ENCODE measurements around the gene TRABD2A.
"Not testable (repeated sequence)": the region's sequence is repeated elsewhere in the genome, so short reads cannot be mapped to it uniquely, and the experiment has no call there.

The TRABD2A gene, protein sequence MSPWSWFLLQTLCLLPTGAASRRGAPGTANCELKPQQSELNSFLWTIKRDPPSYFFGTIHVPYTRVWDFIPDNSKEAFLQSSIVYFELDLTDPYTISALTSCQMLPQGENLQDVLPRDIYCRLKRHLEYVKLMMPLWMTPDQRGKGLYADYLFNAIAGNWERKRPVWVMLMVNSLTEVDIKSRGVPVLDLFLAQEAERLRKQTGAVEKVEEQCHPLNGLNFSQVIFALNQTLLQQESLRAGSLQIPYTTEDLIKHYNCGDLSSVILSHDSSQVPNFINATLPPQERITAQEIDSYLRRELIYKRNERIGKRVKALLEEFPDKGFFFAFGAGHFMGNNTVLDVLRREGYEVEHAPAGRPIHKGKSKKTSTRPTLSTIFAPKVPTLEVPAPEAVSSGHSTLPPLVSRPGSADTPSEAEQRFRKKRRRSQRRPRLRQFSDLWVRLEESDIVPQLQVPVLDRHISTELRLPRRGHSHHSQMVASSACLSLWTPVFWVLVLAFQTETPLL

DNA sequence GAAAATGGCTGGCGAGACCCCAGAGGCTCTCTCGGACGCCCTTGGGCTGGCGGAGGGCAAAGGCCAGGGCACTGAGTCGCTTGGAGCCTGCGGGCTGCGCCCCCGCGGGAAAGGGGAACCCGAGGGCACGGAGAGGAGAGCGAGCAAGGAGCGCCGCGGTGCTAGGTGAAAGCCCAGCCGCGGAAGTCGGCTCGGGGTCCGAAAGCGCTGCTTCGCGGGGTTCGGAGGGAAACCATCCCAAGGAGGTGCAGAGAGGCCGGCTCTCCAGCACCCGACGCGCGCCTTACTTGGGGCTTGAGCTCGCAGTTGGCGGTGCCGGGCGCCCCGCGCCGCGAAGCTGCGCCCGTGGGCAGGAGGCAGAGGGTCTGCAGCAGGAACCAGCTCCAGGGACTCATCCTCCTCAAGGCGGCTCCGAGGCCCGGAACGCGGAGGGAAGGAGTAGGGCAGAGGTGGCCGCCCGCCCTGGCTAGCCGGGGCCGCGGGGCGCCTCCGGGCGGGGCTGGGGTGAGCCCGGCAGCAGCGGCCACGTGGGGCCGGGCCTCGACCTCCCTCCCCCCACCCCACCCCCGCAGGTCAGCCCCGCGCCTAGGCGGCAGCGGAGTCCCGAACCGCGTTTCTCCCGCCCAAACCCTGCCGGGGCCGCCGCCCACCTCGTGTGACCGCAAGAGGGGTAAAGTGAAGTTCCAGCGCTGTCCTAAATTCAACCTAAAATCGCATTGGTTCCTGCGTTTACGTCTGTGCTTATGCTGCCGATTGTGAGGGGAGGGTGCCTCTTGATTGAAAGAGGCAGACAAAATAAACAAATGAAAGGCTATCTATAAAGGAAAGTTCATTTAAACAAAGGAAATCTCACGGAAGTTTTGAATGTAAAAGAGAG is at the start of gene TRABD2A:
Gene TRABD2A (minus strand): TSS at position 440 of the 877 bp plus-strand sequence. CDS start 45 bp downstream, at position 395.
- no peak for DNase-seq (ENCODE audit: low read depth)

DNA sequence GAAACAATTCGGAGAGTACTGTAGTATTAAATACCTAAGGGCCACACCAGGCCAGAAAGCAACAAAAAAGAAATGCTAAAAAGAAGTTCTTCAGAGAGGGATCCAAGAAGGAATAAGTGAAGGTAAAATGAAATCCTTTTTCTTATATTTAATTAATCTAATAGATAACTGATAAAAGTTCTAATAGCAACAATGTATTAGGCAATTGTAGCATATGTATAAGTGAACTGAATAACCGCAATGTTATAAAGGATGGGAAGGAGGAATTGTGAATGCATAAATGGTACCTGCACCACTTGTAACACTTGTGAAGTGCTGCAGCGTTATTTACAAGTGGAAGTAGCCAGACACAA is 46.4 kb upstream of the TRABD2A start:
- DNase-seq (ENCODE audit: low read depth) = no peak

DNA sequence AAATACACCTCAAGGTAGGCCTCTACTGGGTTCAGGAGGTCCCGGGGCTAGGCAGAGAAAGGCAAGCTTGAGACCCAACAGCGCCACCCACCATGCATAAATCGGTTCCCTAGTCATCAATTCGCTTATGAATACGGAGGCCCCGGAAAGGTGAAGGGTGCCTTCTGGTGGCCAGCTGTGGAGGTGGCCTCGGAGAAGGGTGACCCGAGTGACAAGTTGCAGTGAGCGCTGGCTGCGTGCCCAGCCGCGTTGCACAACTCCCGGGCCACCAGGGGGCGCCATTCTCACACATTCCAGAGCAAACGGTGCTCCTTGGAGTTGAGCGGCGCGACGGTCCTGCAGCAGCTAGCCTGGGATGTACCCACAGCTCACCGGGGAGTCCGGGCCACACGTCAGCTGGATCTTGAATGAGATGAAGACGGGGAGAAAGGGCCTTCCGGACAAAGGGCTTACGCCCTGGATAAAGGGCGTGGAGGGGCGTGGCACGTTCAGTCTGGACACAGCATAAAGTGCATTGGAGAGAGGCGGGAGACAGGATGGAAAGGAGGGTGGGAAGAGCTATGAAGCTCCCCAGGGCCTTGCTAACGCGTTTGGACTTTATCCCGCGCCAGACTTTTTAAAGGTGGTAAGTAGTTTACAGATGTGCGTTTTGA is 45.0 kb upstream of the TRABD2A start:
- peak; percentile 80 for DNase-seq (ENCODE audit: low read depth)

DNA sequence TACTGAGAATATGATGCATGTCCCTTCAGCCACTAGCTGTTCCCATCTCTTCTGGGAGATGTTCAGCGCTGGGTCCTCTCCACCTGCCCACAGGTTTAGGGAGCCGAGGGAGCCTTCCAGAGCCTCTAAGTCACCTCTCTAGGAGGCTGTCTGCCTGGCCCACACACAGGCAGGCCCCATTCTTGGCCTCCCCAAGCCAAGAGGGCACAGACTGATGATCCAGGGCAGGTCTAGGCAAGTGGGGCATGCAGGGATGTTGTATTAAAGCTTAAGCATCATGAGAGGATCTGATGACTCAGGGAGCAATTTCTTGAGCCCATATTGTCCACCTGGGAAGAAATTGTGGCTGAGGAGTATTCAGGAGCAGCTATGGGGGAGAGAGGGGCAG is 44.4 kb upstream of the TRABD2A start:
- no peak for DNase-seq (ENCODE audit: low read depth)

DNA sequence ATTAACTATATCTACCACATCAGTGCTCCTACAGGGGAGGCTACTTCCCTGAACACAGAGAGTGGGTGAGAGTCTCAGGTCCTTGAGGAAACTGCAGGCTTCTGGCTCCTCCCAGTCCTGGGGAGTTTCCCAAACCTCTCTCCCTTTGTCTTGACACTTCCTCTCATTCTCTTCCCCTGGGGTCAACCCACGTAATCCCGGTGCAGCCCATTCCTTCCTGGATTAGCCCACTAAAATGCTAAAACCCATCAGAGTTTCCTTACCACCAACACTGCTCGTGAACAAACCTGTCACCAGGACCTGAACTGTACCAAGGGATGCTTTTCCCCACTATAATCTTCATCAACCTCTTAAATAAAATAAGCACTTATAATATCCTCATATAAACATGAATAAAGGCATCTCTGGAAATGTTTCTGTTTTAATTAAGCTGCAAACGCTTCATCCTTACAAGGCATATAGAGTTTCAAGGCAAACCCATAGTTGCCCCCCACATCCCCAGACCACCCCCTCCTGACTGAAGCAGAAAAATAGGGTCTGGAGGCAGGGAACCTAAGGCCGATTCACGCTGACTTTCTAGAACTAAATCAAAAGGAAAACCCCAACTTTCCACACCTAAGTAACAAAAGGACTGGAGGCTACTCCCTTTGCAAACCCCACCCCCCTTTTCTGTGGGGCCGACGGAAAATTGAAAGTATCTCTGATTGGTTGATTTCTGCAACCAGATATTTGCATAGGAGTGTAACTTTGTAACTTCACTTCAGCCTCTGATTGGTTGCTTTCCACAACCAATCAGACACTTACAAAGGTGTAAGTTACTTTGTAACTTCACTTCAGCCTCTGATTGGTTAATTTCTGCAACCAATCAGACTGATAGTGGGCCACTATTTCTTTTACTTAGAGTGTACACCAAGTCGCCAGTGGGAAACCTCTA is 43.6 kb upstream of the TRABD2A start:
- DNase-seq (ENCODE audit: low read depth) = no peak

DNA sequence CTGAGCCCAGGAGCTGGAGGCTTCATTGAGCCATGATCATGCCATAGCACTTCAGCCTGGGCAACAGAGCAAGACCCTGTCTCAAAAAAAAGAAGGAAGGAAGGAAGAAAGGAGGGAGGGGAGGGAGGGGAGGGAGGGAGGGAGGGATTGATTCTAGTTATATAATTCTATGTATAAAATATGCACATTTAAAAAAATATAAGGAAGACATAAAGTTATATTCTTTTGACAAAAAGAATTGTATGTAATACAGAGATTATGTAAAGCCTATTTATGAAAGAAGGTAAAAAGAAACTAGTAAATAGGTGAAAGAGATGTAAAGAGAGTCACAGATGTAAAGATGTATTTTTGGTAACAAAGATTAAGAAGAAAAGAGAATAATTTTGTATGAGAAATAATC is 42.1 kb upstream of the TRABD2A start:
- DNase-seq (ENCODE audit: low read depth) = no peak

DNA sequence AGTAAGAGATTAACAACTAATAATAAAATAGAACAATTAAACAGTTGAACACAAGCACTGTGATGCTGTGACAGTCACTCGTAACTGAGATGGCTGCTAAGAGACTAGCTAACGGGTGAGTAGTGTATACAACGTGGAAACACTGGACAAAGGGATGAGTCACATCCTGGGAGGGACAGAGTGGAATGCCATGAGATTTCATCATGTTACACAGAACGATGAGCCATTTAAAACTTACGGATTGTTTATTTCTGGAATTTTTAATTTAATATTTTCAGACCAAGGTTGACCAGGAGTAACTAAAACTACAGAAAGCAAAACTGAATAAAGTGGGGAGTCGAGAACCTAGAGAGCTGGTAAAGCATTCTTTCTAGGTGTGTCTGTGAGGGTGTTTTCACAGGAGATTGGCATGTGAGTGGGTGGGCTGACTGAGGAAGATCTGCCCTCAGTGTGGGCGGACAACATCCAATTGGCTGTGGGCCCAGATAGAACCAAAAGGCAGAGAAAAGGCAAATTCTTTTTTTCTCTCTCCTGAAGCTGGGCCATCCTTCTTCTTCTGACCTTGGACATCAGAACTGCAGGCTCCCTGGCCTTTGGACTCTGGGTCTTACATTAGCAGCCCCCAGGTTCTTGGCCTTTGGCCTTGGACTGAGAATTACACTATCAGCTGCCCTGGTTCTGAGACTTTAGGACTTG is 39.1 kb upstream of the TRABD2A start:
- DNase-seq (ENCODE audit: low read depth) = peak; percentile 94

DNA sequence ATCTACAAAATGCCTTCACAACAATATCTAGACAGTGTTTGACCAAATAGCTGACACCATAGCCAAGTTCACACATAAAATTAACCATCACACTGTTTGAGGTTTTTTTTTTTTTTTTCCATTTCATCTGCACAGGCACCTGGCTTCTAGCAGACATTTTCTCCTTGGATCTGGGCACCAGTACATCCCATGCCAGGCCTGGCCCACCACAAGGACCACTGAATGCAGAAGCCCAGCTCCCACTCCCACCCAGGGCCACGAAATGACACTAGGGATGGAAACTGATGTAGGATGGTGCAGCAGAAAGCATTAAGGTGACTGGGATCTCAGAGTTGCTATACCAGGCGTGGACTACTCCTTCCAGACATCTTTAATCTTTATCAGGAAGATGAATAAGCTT is 37.5 kb upstream of the TRABD2A start:
- no peak for DNase-seq (ENCODE audit: low read depth)

DNA sequence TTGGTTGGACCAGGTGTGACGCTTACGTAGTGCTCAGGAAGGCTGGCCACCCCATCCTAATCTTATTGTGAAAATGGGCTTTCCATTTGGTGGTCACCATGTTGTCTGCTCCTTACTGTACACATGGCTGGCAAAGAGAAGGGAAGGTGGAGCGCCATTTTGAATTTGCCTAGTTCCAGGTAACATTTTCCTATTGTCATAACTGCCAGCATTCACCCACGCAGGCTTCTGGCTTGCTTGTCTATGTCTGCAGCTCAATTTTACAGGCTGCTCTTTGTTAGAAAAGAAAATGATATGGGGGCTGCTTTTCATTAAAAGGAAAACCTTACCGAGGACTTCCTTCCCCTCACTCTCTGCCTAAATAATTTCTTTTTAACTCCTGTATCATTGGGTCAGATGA is 36.9 kb upstream of the TRABD2A start:
- DNase-seq (ENCODE audit: low read depth) = not testable (repeated sequence)

DNA sequence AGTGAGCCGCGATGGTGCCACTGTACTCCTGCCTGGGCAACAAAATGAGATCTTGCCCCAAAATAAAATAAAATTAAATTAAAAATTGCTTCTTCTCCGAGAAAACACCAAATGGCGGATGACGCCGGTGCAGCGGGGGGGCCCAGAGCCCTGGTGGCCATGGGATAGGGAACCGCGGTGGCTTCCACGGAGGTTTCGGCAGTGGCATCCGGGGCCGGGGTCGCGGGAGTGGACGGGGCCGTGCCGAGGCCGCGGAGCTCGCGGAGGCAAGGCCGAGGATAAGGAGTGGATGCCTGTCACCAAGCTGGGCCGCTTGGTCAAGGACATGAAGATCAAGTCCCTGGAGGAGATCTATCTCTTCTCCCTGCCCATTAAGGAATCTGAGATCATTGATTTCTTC is 34.8 kb upstream of the TRABD2A start:
- DNase-seq (ENCODE audit: low read depth) = not testable (repeated sequence)

DNA sequence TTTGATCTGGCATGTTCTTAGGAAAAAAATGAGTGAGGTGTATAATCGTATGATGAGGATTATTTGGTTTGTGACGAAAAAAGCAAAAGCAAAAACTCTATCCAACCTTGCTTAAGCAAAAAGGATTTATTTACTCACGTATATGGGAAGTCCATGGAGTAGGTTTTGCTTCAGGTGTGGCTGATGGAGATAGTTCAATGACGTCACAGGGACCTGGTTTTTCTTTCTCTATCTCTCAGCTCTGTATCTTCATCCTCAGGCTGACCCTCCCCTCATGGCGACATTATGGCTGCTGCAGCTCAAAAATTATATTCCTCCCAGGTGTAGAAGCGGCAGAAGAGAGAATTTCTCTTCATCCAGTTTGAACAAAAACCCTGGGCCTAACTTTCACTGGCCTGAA is 33.5 kb upstream of the TRABD2A start:
- no peak for DNase-seq (ENCODE audit: low read depth)

DNA sequence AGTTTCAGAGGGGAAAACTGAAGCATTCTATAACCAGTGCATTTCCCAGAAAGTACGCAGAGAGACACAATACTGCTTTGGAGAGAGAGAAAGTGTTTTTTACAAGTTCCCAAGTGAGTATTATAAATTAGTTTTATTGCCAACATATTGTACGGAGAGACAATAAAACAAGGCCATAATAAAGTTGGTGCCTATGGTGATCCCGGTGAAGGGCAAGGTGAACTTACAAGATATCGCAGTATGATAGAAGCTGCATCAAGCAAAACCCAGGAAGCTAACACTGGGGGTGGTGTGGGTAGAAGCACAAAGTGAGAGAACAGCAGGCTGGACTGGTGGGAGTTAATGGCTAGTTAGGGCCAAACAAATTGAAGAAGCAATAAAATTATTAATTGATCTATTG is 32.1 kb upstream of the TRABD2A start:
- no peak for DNase-seq (ENCODE audit: low read depth)

DNA sequence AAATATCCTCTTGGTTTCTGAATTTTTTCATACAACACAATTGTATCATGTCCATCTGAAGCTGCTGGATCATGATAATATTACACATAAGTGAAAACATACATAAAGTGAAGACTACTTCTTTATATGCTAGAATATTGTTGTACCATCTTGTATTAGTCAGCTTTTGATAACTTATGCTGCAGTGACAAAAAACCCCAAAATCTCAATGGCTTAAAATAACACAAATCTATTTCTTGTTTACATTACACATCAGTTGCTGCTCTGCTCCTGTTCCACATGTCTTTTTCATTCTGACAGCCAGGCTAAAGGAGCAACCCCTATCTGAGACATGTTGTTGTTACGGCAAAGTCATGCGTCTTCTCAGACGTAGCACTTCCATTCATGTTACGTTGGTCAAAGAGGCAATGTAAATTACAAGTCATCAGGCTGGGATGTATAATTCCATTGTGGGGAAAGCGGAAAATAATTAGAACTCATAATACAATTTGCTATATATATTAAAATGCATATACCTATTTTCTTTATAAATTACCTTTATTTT is 30.3 kb upstream of the TRABD2A start:
- no peak for DNase-seq (ENCODE audit: low read depth)

DNA sequence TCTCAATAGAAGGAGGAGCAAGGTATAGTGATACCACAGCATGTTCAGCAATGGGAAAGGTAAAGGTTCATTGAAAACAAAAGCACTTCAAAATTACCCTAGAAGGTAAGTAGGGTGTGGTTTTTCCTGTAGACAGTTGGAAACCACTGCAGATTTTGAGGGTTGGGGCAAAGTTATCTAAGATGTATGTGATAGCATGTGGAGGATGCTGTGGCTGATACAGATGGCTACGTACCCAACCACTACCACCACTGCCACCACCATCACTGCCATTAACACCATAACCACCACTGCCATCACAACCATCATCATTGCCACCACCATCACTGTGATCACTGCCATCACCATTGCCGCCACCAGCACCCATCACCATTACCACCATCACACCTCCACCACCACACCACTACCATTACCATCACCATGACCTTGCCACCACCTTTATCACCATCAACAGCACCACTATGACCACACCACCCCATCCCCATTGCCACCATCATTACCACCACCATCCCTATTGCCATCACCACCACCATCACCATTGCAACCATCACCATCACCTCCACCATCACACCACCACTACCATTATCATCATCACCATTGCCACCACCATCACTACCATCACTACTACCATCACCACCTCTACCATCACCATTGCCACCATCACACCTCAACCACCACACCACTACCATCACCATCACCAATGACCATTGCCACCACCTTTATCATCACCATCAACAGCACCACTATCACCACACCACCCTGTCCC is 28.2 kb upstream of the TRABD2A start:
- no peak for DNase-seq (ENCODE audit: low read depth)

DNA sequence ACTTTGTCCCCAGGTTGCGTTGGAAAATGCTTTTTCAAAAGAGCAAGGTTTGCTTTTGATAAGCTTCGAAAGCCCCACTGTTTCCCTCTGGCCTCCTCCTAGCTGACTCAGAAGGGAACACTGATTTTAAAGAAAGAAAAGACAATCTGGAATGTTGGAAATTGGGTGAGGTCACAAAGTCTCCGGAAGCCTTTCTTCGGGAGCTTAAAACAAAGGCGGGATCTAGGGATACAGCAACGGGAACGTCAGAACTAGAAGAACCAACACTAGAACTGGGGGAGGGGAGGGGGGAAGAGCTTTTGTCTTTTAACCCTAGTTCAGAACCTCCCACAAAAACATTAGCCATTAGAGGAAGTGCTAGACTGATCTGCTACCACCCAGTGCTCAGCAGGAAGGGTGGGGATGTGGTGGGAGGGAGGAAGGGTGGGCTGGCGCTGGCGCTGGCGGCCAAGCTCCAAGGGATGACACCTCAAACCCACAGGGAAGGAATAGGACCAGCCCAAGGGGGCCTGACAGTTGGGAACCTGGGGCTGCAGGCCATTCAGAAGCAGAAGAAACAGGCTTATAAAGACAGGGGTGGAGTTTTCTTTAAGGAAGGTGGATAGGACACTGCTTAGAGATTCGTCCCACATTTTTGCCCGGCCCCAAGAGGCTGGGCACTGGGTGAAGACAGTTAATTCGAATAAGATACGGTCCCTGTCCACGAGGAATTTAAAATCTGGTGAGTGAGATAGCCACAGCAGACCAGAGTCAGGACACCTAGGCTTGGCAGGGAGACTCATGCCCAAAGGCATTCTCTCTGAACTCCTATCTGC is 26.2 kb upstream of the TRABD2A start:
- peak; percentile 66 for DNase-seq (ENCODE audit: low read depth)

DNA sequence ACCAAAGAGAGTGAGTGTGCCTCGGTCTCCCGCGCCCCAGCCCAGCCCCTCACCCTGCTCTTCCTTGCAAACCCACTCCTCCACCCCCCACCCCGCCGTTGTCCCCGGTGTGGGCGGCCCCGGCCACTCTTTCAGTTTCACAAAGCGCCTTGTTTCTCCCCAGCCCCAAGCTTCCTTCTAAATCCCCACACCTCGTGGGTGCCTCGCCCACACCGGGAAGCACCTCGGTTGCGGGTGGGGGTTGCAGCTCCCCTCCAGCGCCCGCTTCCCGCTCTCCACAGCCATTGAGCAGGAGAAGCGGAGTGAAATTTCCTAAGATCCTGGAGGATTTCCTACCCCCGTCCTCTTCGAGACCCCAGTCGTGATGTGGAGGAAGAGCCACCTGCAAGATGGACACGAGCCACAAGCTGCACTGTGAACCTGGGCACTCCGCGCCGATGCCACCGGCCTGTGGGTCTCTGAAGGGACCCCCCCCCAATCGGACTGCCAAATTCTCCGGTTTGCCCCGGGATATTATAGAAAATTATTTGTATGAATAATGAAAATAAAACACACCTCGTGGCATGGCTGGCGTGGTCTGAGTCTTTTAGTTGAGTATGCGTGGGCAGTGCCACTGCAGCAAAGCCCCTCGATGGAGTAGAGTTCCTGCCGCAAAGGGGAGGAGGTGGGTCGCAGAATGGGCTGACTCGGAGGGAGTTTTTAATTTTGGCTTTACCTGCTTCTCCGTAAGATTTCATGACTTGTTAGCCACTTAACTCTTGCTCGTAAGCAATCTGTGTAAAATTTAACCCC is 25.4 kb upstream of the TRABD2A start:
- no peak for DNase-seq (ENCODE audit: low read depth)

DNA sequence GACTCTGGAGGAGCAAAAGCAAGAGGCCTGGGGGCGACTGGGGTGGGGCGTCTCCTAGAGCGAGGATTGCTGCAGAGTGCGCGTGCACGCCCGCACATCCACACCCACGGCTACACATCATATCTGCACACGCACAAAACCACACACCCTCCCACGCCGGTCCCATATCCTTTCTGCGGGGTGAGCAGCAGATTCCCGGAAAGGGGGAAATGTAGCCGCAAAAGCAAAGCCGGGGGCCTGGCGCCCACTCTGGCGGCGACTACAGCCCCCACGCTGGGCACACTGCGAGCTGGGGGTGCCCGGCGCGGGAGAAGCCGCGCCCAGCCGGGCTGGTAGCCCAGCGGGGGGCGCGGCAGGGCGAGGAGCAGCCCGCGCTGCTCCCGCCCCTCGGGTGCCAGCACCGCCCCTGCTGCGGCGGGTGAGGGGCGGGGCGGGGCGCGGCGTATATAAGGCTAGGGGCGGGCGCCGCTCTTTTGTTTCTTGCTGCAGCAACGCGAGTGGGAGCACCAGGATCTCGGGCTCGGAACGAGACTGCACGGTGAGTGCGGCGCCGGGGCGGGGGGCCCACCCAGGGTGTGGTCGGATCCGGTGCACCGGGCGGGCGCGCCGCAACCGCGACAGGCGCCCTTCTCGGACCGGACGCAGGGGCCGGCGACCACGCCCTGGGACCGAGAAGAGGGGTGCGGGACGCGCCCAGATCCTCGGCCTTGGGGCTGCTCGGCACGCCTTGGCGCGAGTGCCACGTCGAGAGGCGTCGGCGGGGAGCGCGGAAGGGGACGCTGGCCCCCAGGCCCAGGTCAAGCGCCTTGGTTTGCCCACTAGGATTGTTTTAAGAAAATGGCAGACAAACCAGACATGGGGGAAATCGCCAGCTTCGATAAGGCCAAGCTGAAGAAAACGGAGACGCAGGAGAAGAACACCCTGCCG is 24.6 kb upstream of the TRABD2A start, which contains the start of gene TMSB10:
Gene TMSB10 (plus strand): TSS at position 476 of the 927 bp plus-strand sequence.
- peak; percentile 65 for DNase-seq (ENCODE audit: low read depth)

Data from GM04504 (cell line).